KMS-11 (cell line): ENCODE data around the gene PLB1.

Experiments
- H2AFZ ChIP-seq: fragments of 200-600 bp; sonication (generic); 2 replicates; pipeline ENCODE4 v1.6.1; 2016; ENCODE audit warnings: antibody characterized with exemption, mixed run types, low read depth
- H3K27ac ChIP-seq: fragments of 200-600 bp; sonication (generic); 2 replicates; pipeline ENCODE4 v1.6.1; 2016; ENCODE audit warnings: mild to moderate bottlenecking, mixed run types
- H3K27me3 ChIP-seq: fragments of 200-600 bp; sonication (generic); 2 replicates; pipeline ENCODE4 v1.6.1; 2017; ENCODE audit warnings: mild to moderate bottlenecking, low read depth, mixed run types, moderate library complexity; ENCODE audit not compliant: insufficient read depth
- H3K36me3 ChIP-seq: fragments of 200-600 bp; sonication (generic); 2 replicates; pipeline ENCODE4 v1.6.1; 2017; ENCODE audit warnings: mild to moderate bottlenecking, mixed run types; ENCODE audit not compliant: insufficient read depth
- H3K4me1 ChIP-seq: fragments of 200-600 bp; sonication (generic); 2 replicates; pipeline ENCODE4 v1.6.1; 2016; ENCODE audit warnings: mild to moderate bottlenecking, low read depth, mixed run types; ENCODE audit not compliant: poor library complexity, severe bottlenecking
- H3K4me2 ChIP-seq: fragments of 200-600 bp; sonication (generic); 2 replicates; pipeline ENCODE4 v1.7.0; 2016; ENCODE audit warnings: mild to moderate bottlenecking, mixed run types
- H3K4me3 ChIP-seq: fragments of 200-600 bp; sonication (generic); IDR thresholded peaks from 2 replicates; pipeline ENCODE4 v1.6.1; 2017; ENCODE audit warnings: low read depth, low read length, mixed read lengths; ENCODE audit not compliant: insufficient read depth
- H3K79me2 ChIP-seq: fragments of 200-600 bp; sonication (generic); 2 replicates; pipeline ENCODE4 v1.6.1; 2016; ENCODE audit warnings: low read depth, mixed run types; ENCODE audit not compliant: insufficient read depth
- H3K9ac ChIP-seq: fragments of 200-600 bp; sonication (generic); 2 replicates; pipeline ENCODE4 v1.6.1; 2016; ENCODE audit warnings: mild to moderate bottlenecking, mixed run types
- H4K20me1 ChIP-seq: fragments of 200-600 bp; sonication (generic); 2 replicates; pipeline ENCODE4 v1.6.1; 2016; ENCODE audit warnings: mild to moderate bottlenecking, mixed run types; ENCODE audit not compliant: insufficient read depth
- CTCF ChIP-seq: fragments of 200-600 bp; sonication (generic); conservative IDR thresholded peaks from 2 replicates; pipeline ENCODE4 v1.6.1; 2017; ENCODE audit warnings: low read depth, mild to moderate bottlenecking, antibody characterized with exemption, low read length, moderate library complexity, mixed read lengths

The PLB1 gene

GRCh38 chr2:28448793-28449100, 47.1 kb upstream of the PLB1 start:
- H3K4me3 ChIP-seq: no peak overlapping the region

GRCh38 chr2:28449126-28449487, 46.8 kb upstream of the PLB1 start:
- Histone ChIP-seq H3K79me2 (no peaks in the 10 kb centered on the region), H3K4me1 (no peaks in the 10 kb centered on the region), H3K4me3 (no peak overlapping the region), H3K36me3 (no peaks in the 10 kb centered on the region), H2AFZ (no peak overlapping the region), H3K4me2 (no peak overlapping the region), H4K20me1 (no peaks in the 10 kb centered on the region), H3K27ac (no peak overlapping the region), H3K27me3 (no peaks in the 10 kb centered on the region), H3K9ac (no peak overlapping the region)
- TF ChIP-seq CTCF: no peak

More at GRCh38 chr2:28448793-28449100, 47.1 kb upstream of the PLB1 start:
- no peak overlapping the region for H3K27ac ChIP-seq
- no peak overlapping the region for H3K9ac ChIP-seq
- H3K27me3 ChIP-seq: no peaks in the 10 kb centered on the region
- H2AFZ ChIP-seq: no peak overlapping the region
- TF ChIP-seq CTCF: no peak
- no peaks in the 10 kb centered on the region for H4K20me1 ChIP-seq
- H3K79me2 ChIP-seq: no peaks in the 10 kb centered on the region
- H3K4me1 ChIP-seq: no peaks in the 10 kb centered on the region
- H3K36me3 ChIP-seq: no peaks in the 10 kb centered on the region
- no peak overlapping the region for H3K4me2 ChIP-seq

GRCh38 chr2:28449488-28450395, 46.1 kb upstream of the PLB1 start:
- Histone ChIP-seq H3K4me2 (no peak overlapping the region), H3K9ac (no peak overlapping the region), H3K36me3 (no peaks in the 10 kb centered on the region), H3K79me2 (no peaks in the 10 kb centered on the region), H3K27me3 (no peaks in the 10 kb centered on the region), H3K4me3 (no peak overlapping the region), H2AFZ (no peak overlapping the region), H4K20me1 (no peaks in the 10 kb centered on the region), H3K4me1 (no peaks in the 10 kb centered on the region), H3K27ac (no peak overlapping the region)
- no peak for TF ChIP-seq CTCF

- Histone ChIP-seq H3K27ac (no peak overlapping the region), H3K9ac (no peak overlapping the region), H3K79me2 (no peaks in the 10 kb centered on the region), H3K4me2 (no peak overlapping the region), H3K4me3 (no peak overlapping the region), H3K27me3 (no peaks in the 10 kb centered on the region), H3K4me1 (no peaks in the 10 kb centered on the region), H4K20me1 (no peaks in the 10 kb centered on the region), H3K36me3 (no peaks in the 10 kb centered on the region), H2AFZ (no peak overlapping the region)
- no peak for TF ChIP-seq CTCF
These were observed 44.8 kb upstream of the PLB1 start for GRCh38 chr2:28450901-28451565.
